ENCODE measurements around the gene WFDC1.

GRCh38 chr16:84266451-84266850 is 28.2 kb upstream of the WFDC1 start:
- TF ChIP-seq CTCF (conservative IDR thresholded peaks at IDR 0.05; ENCODE audit: low read depth, low read length) (no peak), RCOR1 (IDR thresholded peaks at IDR 0.05; ENCODE audit: insufficient replicate concordance, low read length) (no peak), ELK1 (IDR thresholded peaks at IDR 0.05; ENCODE audit: borderline replicate concordance, low read depth, low read length) (no peak), RFX5 (IDR thresholded peaks at IDR 0.05; ENCODE audit: low read depth, low read length) (no peak), POLR2A (IDR thresholded peaks at IDR 0.05; ENCODE audit: low read depth, low read length) (no peak), MXI1 (IDR thresholded peaks at IDR 0.05; ENCODE audit: borderline replicate concordance, low read depth, low read length) (no peak), RAD21 (IDR thresholded peaks at IDR 0.05; ENCODE audit: low read length) (no peak), FOS (IDR thresholded peaks at IDR 0.05; ENCODE audit: low read depth, low read length) (no peak), NFE2L2 (IDR thresholded peaks at IDR 0.05; ENCODE audit: low read depth, low read length) (no peak), USF2 (IDR thresholded peaks at IDR 0.05; ENCODE audit: low read depth, low read length) (peak; percentile 96), SMC3 (IDR thresholded peaks at IDR 0.05; ENCODE audit: low read depth, low read length) (no peak), CEBPB (IDR thresholded peaks at IDR 0.05; ENCODE audit: low read depth, low read length) (no peak), MAZ (IDR thresholded peaks at IDR 0.05; ENCODE audit: borderline replicate concordance, low read depth, low read length) (0 out of 2 replicates have a peak, but pooled peaks have one; percentile 10)

Data from IMR-90 (cell line).